ENCODE measurements around the gene COQ3. TPM values are rescaled to one million over a fixed set of nuclear protein-coding genes. Genes with fewer than 3 reads are reported as not detected.

COQ3 gene
- total and polyA plus RNA-seq, 7 donors: 3.0 to 13.2 (median 7.9) TPM

GRCh38 chr6:99349171-99350141 is 44.5 kb downstream of the COQ3 start, which contains the start of gene FAXC:
TSS of gene FAXC (minus strand) at chr6:99349674. CDS start at chr6:99349372, 302 bp downstream.
- 1% methylated on average over 108 of the region's 108 CpGs for WGBS, 2 donors
- Histone ChIP-seq H3K27me3 (peaks cover 0 to 3% (median 0%) of the 10 kb centered on the region in 3 donors), H3K27ac (peak within 1 kb of the TSS; percentile 92 to 93 (median 93)), H3K9me3 (no peaks in the 10 kb centered on the region), H3K4me1 (peaks cover 0 to 39% (median 13%) of the 10 kb centered on the region in 4 donors), H3K36me3 (no peaks in the 10 kb centered on the region), H3K4me3 (peak within 1 kb of the TSS; percentile 49 to 90 (median 76))
- intact Hi-C loops (cut with DNase I): loop anchor here (2.0 kb wide), 2 partner anchors 15 to 45 kb away; partner anchors contain the start of gene COQ3
- TF ChIP-seq CTCF (IDR thresholded peaks at IDR 0.05) (peak in 3 of 4 experiments; percentile 10 to 42 (median 32)), POLR2A (IDR thresholded peaks at IDR 0.05) (no peak), POLR2AphosphoS5 (IDR thresholded peaks at IDR 0.05) (peak in 3 of 4 donors; percentile 30 to 55 (median 35)), EP300 (IDR thresholded peaks at IDR 0.05) (no peak)
- peak; percentile 79 for DNase-seq

GRCh38 chr6:99348288-99349170 is 45.5 kb downstream of the COQ3 start:
- intact Hi-C loops (cut with DNase I): loop anchor here (2.0 kb wide), 2 partner anchors 14 to 46 kb away; partner anchors contain the start of gene COQ3
- H3K27ac ChIP-seq: peak overlapping the region; percentile 92 to 93 (median 93)
- TF ChIP-seq CTCF (IDR thresholded peaks at IDR 0.05) (no peak), POLR2AphosphoS5 (IDR thresholded peaks at IDR 0.05) (no peak), EP300 (IDR thresholded peaks at IDR 0.05) (no peak), POLR2A (IDR thresholded peaks at IDR 0.05) (no peak)
- DNase-seq: no peak
- peak overlapping the region; percentile 49 to 90 (median 76) for H3K4me3 ChIP-seq
- peaks cover 0 to 47% (median 13%) of the 10 kb centered on the region in 4 donors for H3K4me1 ChIP-seq
- no peaks in the 10 kb centered on the region for H3K36me3 ChIP-seq
- H3K9me3 ChIP-seq: no peaks in the 10 kb centered on the region
- 49 to 69% methylated on average over 25 of the region's 25 CpGs for WGBS, 2 donors
- peaks cover 0 to 3% (median 0%) of the 10 kb centered on the region in 3 donors for H3K27me3 ChIP-seq

GRCh38 chr6:99347804-99348203 is 46.2 kb downstream of the COQ3 start:
- H3K9me3 ChIP-seq: no peaks in the 10 kb centered on the region
- H3K4me1 ChIP-seq: peaks cover 0 to 47% (median 13%) of the 10 kb centered on the region in 4 donors
- WGBS, 2 donors: 82 to 83% methylated on average over 1 of the region's 1 CpG
- H3K36me3 ChIP-seq: no peaks in the 10 kb centered on the region
- H3K27me3 ChIP-seq: peaks cover 0 to 3% (median 0%) of the 10 kb centered on the region in 3 donors
- TF ChIP-seq EP300 (IDR thresholded peaks at IDR 0.05): no peak
- no peak for TF ChIP-seq POLR2AphosphoS5 (IDR thresholded peaks at IDR 0.05)
- no peak for TF ChIP-seq CTCF (IDR thresholded peaks at IDR 0.05)
- TF ChIP-seq POLR2A (IDR thresholded peaks at IDR 0.05): no peak
- DNase-seq: no peak
- intact Hi-C loops (cut with DNase I): loop anchor here (2.0 kb wide), 2 partner anchors 13 to 47 kb away; partner anchors contain the start of gene COQ3
- H3K4me3 ChIP-seq: peak overlapping the region; percentile 49 to 90 (median 76)
- peak overlapping the region; percentile 92 to 93 (median 93) for H3K27ac ChIP-seq

GRCh38 chr6:99346595-99346994 is 47.4 kb downstream of the COQ3 start:
- TF ChIP-seq CTCF (IDR thresholded peaks at IDR 0.05) (no peak), POLR2A (IDR thresholded peaks at IDR 0.05) (no peak), EP300 (IDR thresholded peaks at IDR 0.05) (no peak), POLR2AphosphoS5 (IDR thresholded peaks at IDR 0.05) (no peak)
- no peak for DNase-seq
- WGBS, 2 donors: 92 to 93% methylated on average over 10 of the region's 10 CpGs
- Histone ChIP-seq H3K36me3 (no peaks in the 10 kb centered on the region), H3K4me3 (no peak overlapping the region), H3K27ac (peak overlapping the region; percentile 92 to 93 (median 93)), H3K27me3 (peaks cover 0 to 3% (median 0%) of the 10 kb centered on the region in 3 donors), H3K4me1 (peaks cover 0 to 56% (median 13%) of the 10 kb centered on the region in 4 donors), H3K9me3 (no peaks in the 10 kb centered on the region)
- intact Hi-C loops (cut with DNase I): no loop called here
